Measurements from ENCODE around the gene TLCD1.

DNA sequence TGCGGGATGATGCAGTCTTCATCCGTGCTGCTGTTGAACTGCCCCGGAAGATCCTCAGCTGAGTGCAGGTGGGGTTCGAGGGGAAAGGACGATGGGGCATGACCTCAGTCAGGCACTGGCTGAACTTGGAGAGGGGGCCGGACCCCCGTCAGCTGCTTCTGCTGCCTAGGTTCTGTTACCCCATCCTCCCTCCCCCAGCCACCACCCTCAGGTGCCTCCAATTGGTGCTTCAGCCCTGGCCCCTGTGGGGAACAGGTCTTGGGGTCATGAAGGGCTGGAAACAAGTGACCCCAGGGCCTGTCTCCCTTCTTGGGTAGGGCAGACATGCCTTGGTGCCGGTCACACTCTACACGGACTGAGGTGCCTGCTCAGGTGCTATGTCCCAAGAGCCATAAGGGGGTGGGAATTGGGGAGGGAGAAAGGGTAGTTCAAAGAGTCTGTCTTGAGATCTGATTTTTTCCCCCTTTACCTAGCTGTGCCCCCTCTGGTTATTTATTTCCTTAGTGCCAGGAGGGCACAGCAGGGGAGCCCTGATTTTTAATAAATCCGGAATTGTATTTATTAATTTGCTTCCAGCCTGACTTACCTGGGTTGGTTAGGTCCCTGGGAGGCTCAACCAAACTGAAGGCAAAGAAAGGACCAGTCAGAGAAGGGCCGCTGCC lies 23.6 kb upstream of the TLCD1 start:
- TF ChIP-seq POLR2AphosphoS5 (IDR thresholded peaks at IDR 0.05; ENCODE audit: low read depth, low read length) (no peak; the same call in 1 of the 2 replicates), POLR2A (IDR thresholded peaks at IDR 0.05; ENCODE audit: control extremely low read depth in 1 of 2, low read depth in 2 of 2, low read length in 2 of 2) (no peak), SRF (IDR thresholded peaks at IDR 0.05; ENCODE audit: low read depth, low read length) (no peak), EP300 (IDR thresholded peaks at IDR 0.05; ENCODE audit: borderline replicate concordance in 1 of 2, low read depth in 2 of 2, low read length in 2 of 2) (no peak), EZH2 (IDR thresholded peaks at IDR 0.05; ENCODE audit: low read depth, low read length, severe bottlenecking) (no peak), TEAD4 (IDR thresholded peaks at IDR 0.05; ENCODE audit: low read depth, low read length) (no peak)
- TF ChIP-seq, protein P1, sequence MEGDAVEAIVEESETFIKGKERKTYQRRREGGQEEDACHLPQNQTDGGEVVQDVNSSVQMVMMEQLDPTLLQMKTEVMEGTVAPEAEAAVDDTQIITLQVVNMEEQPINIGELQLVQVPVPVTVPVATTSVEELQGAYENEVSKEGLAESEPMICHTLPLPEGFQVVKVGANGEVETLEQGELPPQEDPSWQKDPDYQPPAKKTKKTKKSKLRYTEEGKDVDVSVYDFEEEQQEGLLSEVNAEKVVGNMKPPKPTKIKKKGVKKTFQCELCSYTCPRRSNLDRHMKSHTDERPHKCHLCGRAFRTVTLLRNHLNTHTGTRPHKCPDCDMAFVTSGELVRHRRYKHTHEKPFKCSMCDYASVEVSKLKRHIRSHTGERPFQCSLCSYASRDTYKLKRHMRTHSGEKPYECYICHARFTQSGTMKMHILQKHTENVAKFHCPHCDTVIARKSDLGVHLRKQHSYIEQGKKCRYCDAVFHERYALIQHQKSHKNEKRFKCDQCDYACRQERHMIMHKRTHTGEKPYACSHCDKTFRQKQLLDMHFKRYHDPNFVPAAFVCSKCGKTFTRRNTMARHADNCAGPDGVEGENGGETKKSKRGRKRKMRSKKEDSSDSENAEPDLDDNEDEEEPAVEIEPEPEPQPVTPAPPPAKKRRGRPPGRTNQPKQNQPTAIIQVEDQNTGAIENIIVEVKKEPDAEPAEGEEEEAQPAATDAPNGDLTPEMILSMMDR (IDR thresholded peaks at IDR 0.05; ENCODE audit: control extremely low read depth in 1 of 3, insufficient read depth in 1 of 3, low read depth in 1 of 3, low read length in 3 of 3): no peak
